H1 (cell line): ENCODE measurements around the gene ANO2. TPM values are rescaled to one million over a fixed set of nuclear protein-coding genes. Genes with fewer than 3 reads are reported as not detected.

ENCODE experiments used
- ATF3 ChIP-seq: IDR thresholded peaks from 2 replicates; pipeline ENCODE4 v1.6.1; 2011; ENCODE audit warnings: low read depth, mild to moderate bottlenecking, low read length; ENCODE audit not compliant: insufficient read depth
- CHD7 ChIP-seq: fragments of 300-600 bp; sonication (generic); IDR thresholded peaks from 2 replicates; pipeline ENCODE4 v1.7.1; 2012; ENCODE audit warnings: low read length, moderate library complexity, mild to moderate bottlenecking, inconsistent platforms; ENCODE audit not compliant: insufficient replicate concordance
- POLR2AphosphoS5 ChIP-seq: IDR thresholded peaks from 2 replicates; pipeline ENCODE4 v1.6.1; 2011; ENCODE audit warnings: low read depth, low read length
- SAP30 ChIP-seq: fragments of 300-600 bp; sonication (generic); IDR thresholded peaks from 2 replicates; pipeline ENCODE4 v1.7.1; 2012; ENCODE audit warnings: low read length, moderate library complexity, mild to moderate bottlenecking, inconsistent platforms; ENCODE audit not compliant: insufficient read depth, insufficient replicate concordance
- ZNF274 ChIP-seq: IDR thresholded peaks from 2 replicates; pipeline ENCODE4 v1.7.0; 2012; ENCODE audit warnings: low read length, borderline replicate concordance; ENCODE audit errors: extremely low read depth
- polyA plus RNA-seq, 7 experiments: library from polyadenylated mRNA; depleted of rRNA in 3 of 7; stranded (reverse) in 5 of 7; unstranded in 2 of 7; fragments of >200 nt in 5 of 7; fragments of 200-250 nt in 2 of 7; gene quantifications; 1 replicate in 5 of 7; 2 replicates in 1 of 7; 4 replicates in 1 of 7; pipeline versions ENCODE4 v1.2.1 to v1.2.3, GENCODE V29; 2011 to 2013; ENCODE audit warnings: missing spikeins in 2 of 7, mixed read lengths in 2 of 7
- total RNA-seq: library from RNA; stranded (reverse); fragmentation: NEBNext Ultra II Directional; extraction: Animal tissue kit (Norgen Biotek cat#: 25700); gene quantifications from 2 replicates; pipeline ENCODE4 v1.2.1, GENCODE V29; 2021

Gene ANO2
- total and polyA plus RNA-seq, 2 of the 8 experiments (the other 6 are each of a cell fraction or from before 2014, with no cell fraction given) = 1.9 to 5.5 TPM

DNA sequence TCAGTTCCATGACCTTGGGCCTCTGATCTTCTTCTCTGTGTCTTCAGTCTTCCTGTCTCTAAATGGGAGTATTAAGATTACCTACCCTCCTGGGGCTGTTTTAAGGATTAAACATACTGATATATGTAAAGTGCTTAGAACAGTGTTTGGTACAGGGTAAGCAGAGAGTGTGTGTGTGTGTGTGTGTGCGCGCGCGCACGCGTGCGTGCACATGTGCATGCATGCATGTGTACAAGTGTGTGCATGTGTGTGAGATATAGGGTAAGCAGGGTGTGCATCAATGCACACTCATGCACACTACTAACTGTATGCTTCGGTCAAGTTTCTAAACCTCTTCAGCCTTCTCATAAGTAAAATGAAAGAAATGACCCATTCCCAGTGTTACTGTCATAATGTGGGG, 316.6 kb downstream of the ANO2 start (continued):
- TF ChIP-seq CHD7 (no peak), SAP30 (no peak), ATF3 (no peak), POLR2AphosphoS5 (no peak), ZNF274 (no peak)
